Measurements from ENCODE around the gene INMT. TPM values are rescaled to one million over a fixed set of nuclear protein-coding genes. Genes with fewer than 3 reads are reported as not detected.
"Not testable (repeated sequence)": the region's sequence is repeated elsewhere in the genome, so short reads cannot be mapped to it uniquely, and the experiment has no call there.

The INMT gene
- total and polyA plus RNA-seq, 8 donors = 4.2 to 18.7 (median 9.6) TPM

DNA sequence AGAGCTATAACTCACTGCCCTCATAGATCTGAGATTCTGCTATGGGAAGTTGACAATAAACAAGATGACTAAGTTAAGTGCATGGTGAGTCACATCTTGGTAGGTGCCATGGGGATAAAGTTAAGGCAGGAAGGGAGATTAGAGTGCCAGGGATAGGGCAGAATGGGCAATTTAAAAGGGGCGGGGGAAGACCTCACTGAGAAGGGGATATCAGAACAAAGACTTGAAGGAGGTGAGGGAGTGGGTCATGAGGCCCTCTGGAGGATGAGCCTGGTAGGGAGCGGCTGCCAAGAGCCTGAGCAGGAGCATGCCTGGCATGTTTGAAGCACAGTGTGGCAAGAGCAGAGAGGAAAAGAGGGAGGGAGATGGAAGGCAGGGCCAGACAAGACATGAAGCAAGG, 34.8 kb upstream of the INMT start:
- ATAC-seq = no peak
- Histone ChIP-seq H3K4me1 (no peaks in the 10 kb centered on the region), H3K27ac (no peak overlapping the region), H3K27me3 (no peaks in the 10 kb centered on the region), H3K9me3 (no peaks in the 10 kb centered on the region), H3K36me3 (no peaks in the 10 kb centered on the region), H3K4me3 (no peak overlapping the region)
- intact Hi-C loops (cut with DNase I) = no loop called here
- FAIRE-seq = no peak
- 76 to 83% methylated on average over 2 of the region's 2 CpGs for WGBS, 2 donors
- no peak for DNase-seq
- TF ChIP-seq, protein P1, sequence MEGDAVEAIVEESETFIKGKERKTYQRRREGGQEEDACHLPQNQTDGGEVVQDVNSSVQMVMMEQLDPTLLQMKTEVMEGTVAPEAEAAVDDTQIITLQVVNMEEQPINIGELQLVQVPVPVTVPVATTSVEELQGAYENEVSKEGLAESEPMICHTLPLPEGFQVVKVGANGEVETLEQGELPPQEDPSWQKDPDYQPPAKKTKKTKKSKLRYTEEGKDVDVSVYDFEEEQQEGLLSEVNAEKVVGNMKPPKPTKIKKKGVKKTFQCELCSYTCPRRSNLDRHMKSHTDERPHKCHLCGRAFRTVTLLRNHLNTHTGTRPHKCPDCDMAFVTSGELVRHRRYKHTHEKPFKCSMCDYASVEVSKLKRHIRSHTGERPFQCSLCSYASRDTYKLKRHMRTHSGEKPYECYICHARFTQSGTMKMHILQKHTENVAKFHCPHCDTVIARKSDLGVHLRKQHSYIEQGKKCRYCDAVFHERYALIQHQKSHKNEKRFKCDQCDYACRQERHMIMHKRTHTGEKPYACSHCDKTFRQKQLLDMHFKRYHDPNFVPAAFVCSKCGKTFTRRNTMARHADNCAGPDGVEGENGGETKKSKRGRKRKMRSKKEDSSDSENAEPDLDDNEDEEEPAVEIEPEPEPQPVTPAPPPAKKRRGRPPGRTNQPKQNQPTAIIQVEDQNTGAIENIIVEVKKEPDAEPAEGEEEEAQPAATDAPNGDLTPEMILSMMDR (IDR thresholded peaks at IDR 0.05) = no peak

DNA sequence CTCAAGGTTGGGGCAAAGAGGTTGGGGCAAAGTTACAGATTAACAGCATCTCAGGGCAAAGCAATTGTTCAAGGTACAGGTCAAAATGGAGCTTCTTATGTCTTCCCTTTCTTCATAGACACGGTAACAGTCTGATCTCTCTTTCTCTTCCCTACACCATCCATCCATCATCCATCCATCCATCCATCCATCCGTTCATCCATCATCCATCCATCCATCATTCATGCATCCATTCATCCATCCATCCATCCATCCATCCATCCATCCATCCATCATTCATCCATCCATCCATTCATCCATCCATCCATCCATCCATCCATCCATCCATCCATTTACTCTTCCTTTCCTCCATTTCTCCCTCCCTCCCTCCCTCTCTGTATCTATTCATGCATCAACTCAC, 32.5 kb upstream of the INMT start:
- H3K36me3 ChIP-seq; H3K27ac ChIP-seq; DNase-seq; intact Hi-C loops (cut with DNase I); FAIRE-seq; H3K9me3 ChIP-seq; H3K27me3 ChIP-seq; H3K4me1 ChIP-seq; ATAC-seq; H3K4me3 ChIP-seq: not testable (repeated sequence)
- WGBS, 2 donors = 78 to 89% methylated on average over 2 of the region's 2 CpGs

DNA sequence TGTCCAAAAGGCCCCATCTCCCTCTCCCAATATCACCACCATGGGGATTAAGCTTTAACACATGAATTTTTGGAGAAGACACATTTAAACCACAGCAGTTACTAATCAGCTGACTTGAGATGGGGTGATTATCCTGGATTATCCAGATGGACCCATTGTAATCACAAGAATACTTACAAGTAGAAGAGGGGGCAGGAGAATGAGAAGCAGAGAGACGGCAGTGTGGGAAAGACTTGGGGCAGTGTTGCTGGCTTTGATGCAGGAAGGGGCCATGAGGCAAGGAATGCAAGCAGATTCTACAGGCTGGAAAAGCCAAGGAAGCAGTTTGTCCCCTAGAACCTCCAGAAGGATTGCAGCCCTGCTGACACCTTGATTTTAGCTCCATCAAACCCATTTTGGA, 30.7 kb upstream of the INMT start:
- Histone ChIP-seq H3K9me3 (no peaks in the 10 kb centered on the region), H3K27ac (no peak overlapping the region), H3K4me3 (no peak overlapping the region), H3K36me3 (no peaks in the 10 kb centered on the region), H3K4me1 (no peaks in the 10 kb centered on the region), H3K27me3 (no peaks in the 10 kb centered on the region)
- TF ChIP-seq, protein P1 (IDR thresholded peaks at IDR 0.05) = no peak
- intact Hi-C loops (cut with DNase I) = no loop called here
- DNase-seq = no peak
- WGBS, 2 donors = 90 to 95% methylated on average over 1 of the region's 1 CpG
- no peak for FAIRE-seq
- ATAC-seq = no peak

DNA sequence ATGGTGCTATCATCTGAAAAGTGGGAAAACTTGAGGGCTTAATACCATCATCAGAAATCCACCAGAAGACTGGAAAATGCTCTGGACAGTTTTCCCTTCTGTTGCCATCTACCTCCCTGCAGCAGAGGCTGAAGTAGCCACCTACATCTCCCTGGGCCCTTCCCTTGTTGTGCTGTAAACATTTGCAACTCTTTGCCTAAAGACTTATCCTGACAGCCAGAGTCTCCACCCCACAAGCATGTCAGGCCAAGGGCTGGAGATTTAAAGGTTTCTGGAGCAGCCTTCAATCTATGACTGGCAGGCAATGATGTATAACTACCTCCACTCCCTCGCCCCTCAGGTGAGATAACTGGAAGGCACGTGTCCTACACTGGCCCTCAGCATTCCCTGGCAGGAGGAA, 29.7 kb upstream of the INMT start:
- no peaks in the 10 kb centered on the region for H3K4me1 ChIP-seq
- no peaks in the 10 kb centered on the region for H3K9me3 ChIP-seq
- H3K4me3 ChIP-seq = no peak overlapping the region
- DNase-seq (no peak), ATAC-seq (no peak), FAIRE-seq (no peak)
- intact Hi-C loops (cut with DNase I) = no loop called here
- no peak overlapping the region for H3K27ac ChIP-seq
- no peaks in the 10 kb centered on the region for H3K27me3 ChIP-seq
- H3K36me3 ChIP-seq = no peaks in the 10 kb centered on the region
- 79 to 90% methylated on average over 2 of the region's 2 CpGs for WGBS, 2 donors
- TF ChIP-seq, protein P1 (IDR thresholded peaks at IDR 0.05) = no peak

DNA sequence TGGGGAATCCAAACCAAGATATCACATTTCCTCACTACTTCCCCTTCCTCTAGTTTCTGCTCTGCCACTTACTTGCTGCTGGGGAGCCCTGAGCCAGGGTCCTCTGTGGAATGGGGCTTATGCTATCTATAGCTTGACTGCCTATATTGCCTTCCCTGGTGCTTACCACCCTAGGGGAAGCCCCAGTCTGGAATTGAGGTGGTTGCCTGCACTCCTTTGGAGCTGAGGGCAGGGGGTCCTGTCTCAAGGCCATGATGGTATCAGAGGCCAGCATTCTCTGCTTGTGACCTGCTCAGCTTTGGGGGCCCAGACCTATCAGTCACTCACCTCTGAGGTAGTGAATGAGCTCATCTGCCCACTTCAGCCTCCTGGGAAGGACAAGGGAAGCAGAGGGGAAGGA, 29.3 kb upstream of the INMT start:
- no peaks in the 10 kb centered on the region for H3K27me3 ChIP-seq
- H3K27ac ChIP-seq = no peak overlapping the region
- H3K36me3 ChIP-seq = no peaks in the 10 kb centered on the region
- H3K9me3 ChIP-seq = no peaks in the 10 kb centered on the region
- no peaks in the 10 kb centered on the region for H3K4me1 ChIP-seq
- TF ChIP-seq, protein P1 (IDR thresholded peaks at IDR 0.05) = no peak
- no peak for FAIRE-seq
- intact Hi-C loops (cut with DNase I) = no loop called here
- no peak for ATAC-seq
- no peak for DNase-seq
- H3K4me3 ChIP-seq = no peak overlapping the region

- DNase-seq = no peak
- 63 to 75% methylated on average over 3 to 4 of the region's 4 CpGs for WGBS, 2 donors
- TF ChIP-seq, protein P1 (IDR thresholded peaks at IDR 0.05) = no peak
- H3K36me3 ChIP-seq = no peaks in the 10 kb centered on the region
- no peak overlapping the region for H3K27ac ChIP-seq
- no peak for ATAC-seq
- no peaks in the 10 kb centered on the region for H3K9me3 ChIP-seq
- no peak for FAIRE-seq
- intact Hi-C loops (cut with DNase I) = no loop called here
- no peaks in the 10 kb centered on the region for H3K4me1 ChIP-seq
- H3K4me3 ChIP-seq = no peak overlapping the region
- H3K27me3 ChIP-seq = no peaks in the 10 kb centered on the region
Measured at GRCh38 chr7:30723776-30724175, 28.2 kb upstream of the INMT start.

Measured in pancreas (tissue), 10 donors.